ENCODE data around the gene SLC25A27.

The SLC25A27 gene

DNA sequence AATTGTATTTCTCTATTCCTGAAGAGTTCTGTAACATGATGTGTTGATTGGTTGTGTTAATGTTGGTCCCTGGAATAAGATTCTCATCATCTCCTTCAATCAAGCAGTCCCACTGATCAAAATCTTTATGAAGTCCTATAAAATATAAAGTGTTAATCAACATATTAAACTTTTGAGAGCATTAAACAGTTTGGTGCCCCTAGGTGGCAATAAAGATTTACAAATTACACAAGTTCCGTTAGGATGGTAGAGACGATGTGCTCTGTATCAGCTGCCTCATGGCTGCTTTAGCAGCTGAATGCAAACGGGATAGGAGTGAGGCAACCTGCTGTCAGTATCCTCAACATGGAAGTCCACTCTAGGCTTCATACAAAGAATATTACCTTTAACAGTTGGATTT lies 51.8 kb downstream of the SLC25A27 start:
- Histone ChIP-seq H3K9ac (ENCODE audit: low read depth in 1 of 2, low read length in 2 of 2) (no peak overlapping the region), H3K4me1 (ENCODE audit: control insufficient read depth in 1 of 2, insufficient read depth in 2 of 2, low read length in 2 of 2) (no peaks in the 10 kb centered on the region), H3K36me3 (ENCODE audit: control insufficient read depth in 1 of 2, insufficient read depth in 2 of 2, low read length in 2 of 2) (no peaks in the 10 kb centered on the region), H3K27ac (ENCODE audit: low read depth, low read length) (no peak overlapping the region), H3K27me3 (ENCODE audit: control insufficient read depth in 1 of 2, insufficient read depth in 2 of 2, low read length in 2 of 2) (peaks cover 0 to 3% of the 10 kb centered on the region in 2 donors), H3K9me3 (ENCODE audit: control insufficient read depth in 1 of 2, low read length in 2 of 2) (no peaks in the 10 kb centered on the region), H3K4me3 (ENCODE audit: low read depth in 1 of 2, low read length in 2 of 2) (no peak overlapping the region)

DNA sequence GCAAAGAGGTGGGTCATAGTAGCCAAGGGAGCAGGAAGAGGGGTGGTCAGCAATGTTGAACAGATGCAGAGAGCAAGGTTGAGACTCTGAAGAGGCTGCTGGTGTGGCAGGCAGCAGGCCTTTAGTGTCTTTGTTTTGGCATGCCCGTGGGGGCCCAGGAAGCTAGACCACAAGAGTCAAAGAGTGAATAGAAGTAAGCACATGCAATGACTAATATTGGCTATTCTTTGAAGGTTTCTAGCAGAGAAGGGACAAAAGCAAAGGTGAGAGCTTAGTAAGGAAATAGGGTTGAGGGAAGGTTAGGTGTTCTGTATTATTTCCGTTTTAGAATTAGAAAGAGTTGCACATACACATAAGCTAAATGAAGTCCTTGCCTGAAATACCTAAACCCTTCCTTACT lies 53.7 kb downstream of the SLC25A27 start:
- no peak overlapping the region for H3K4me3 ChIP-seq (ENCODE audit: low read depth in 1 of 2, low read length in 2 of 2)
- peaks cover 0 to 3% of the 10 kb centered on the region in 2 donors for H3K27me3 ChIP-seq (ENCODE audit: control insufficient read depth in 1 of 2, insufficient read depth in 2 of 2, low read length in 2 of 2)
- no peaks in the 10 kb centered on the region for H3K4me1 ChIP-seq (ENCODE audit: control insufficient read depth in 1 of 2, insufficient read depth in 2 of 2, low read length in 2 of 2)
- H3K9ac ChIP-seq (ENCODE audit: low read depth in 1 of 2, low read length in 2 of 2), result no peak overlapping the region
- H3K27ac ChIP-seq (ENCODE audit: low read depth, low read length), result no peak overlapping the region
- H3K36me3 ChIP-seq (ENCODE audit: control insufficient read depth in 1 of 2, insufficient read depth in 2 of 2, low read length in 2 of 2), result no peaks in the 10 kb centered on the region
- no peaks in the 10 kb centered on the region for H3K9me3 ChIP-seq (ENCODE audit: control insufficient read depth in 1 of 2, low read length in 2 of 2)

DNA sequence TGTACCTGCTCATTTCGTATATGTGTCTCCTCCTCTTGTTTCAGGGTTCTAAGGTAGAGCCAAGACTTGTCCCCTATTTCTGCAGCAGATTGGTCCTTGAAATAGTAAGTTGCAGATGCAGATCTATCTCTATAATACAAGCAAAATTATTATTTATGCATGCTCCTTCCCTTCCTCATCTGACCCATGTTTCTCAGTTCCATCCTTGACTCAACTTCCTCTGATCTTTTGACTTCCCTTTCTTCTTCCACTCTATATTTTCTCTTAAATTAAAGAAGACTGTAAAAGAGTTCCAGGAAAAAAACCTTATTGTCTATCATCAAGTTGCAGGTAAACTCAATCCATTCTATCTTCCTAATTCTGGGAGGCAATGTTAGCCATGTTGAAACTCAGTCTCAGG lies 58.7 kb downstream of the SLC25A27 start:
- Histone ChIP-seq H3K4me1 (ENCODE audit: control insufficient read depth in 1 of 2, insufficient read depth in 2 of 2, low read length in 2 of 2) (no peaks in the 10 kb centered on the region), H3K4me3 (ENCODE audit: low read depth in 1 of 2, low read length in 2 of 2) (no peak overlapping the region), H3K27me3 (ENCODE audit: control insufficient read depth in 1 of 2, insufficient read depth in 2 of 2, low read length in 2 of 2) (no peaks in the 10 kb centered on the region), H3K36me3 (ENCODE audit: control insufficient read depth in 1 of 2, insufficient read depth in 2 of 2, low read length in 2 of 2) (no peaks in the 10 kb centered on the region), H3K27ac (ENCODE audit: low read depth, low read length) (no peak overlapping the region), H3K9ac (ENCODE audit: low read depth in 1 of 2, low read length in 2 of 2) (no peak overlapping the region), H3K9me3 (ENCODE audit: control insufficient read depth in 1 of 2, low read length in 2 of 2) (no peaks in the 10 kb centered on the region)

DNA sequence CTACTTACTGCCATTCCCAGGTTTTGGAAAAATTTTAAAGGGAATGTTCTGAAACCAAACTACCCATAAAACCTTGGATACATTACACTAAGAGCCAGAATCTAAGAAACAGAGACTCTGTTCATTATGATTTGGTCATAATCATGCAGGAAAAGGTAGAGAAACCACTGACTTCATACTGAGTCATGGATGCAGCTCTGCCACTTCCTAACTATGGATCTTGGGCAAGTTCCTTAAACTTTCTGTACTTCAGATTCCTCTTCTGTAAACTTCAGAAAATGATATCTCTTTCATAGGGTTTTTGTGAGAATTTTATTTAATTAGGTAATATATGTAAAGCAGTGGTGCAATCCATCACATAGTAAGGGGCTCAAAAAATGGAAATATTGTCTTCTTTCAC lies 62.4 kb downstream of the SLC25A27 start:
- H3K9ac ChIP-seq (ENCODE audit: low read depth in 1 of 2, low read length in 2 of 2), result no peak overlapping the region

DNA sequence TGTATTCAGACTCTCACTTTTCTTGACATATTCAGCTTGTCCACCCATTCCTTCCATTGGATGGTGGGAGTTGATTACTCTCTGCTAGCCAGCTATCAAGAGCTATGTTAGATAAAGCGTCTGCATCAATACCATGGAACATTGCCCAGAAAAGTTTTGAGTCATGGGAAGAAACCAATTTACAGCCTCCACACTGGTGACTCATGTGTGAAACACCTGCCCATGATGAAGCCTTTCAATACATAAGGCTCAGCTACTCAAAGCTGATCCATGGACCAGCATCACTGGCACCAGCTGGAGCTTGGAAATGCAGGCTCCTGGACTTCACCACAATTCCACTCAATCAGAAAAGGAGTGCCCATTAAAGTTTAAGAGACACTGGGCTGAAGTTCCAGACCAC lies 66.3 kb downstream of the SLC25A27 start:
- Histone ChIP-seq H3K27ac (ENCODE audit: low read depth, low read length) (no peak overlapping the region), H3K36me3 (ENCODE audit: control insufficient read depth in 1 of 2, insufficient read depth in 2 of 2, low read length in 2 of 2) (no peaks in the 10 kb centered on the region), H3K27me3 (ENCODE audit: control insufficient read depth in 1 of 2, insufficient read depth in 2 of 2, low read length in 2 of 2) (no peaks in the 10 kb centered on the region), H3K4me3 (ENCODE audit: low read depth in 1 of 2, low read length in 2 of 2) (no peak overlapping the region), H3K9me3 (ENCODE audit: control insufficient read depth in 1 of 2, low read length in 2 of 2) (no peaks in the 10 kb centered on the region), H3K9ac (ENCODE audit: low read depth in 1 of 2, low read length in 2 of 2) (no peak overlapping the region), H3K4me1 (ENCODE audit: control insufficient read depth in 1 of 2, insufficient read depth in 2 of 2, low read length in 2 of 2) (no peaks in the 10 kb centered on the region)

More for the DNA sequence above, 62.4 kb downstream of the SLC25A27 start:
- H3K4me1 ChIP-seq (ENCODE audit: control insufficient read depth in 1 of 2, insufficient read depth in 2 of 2, low read length in 2 of 2), result no peaks in the 10 kb centered on the region
- no peaks in the 10 kb centered on the region for H3K9me3 ChIP-seq (ENCODE audit: control insufficient read depth in 1 of 2, low read length in 2 of 2)
- H3K36me3 ChIP-seq (ENCODE audit: control insufficient read depth in 1 of 2, insufficient read depth in 2 of 2, low read length in 2 of 2), result no peaks in the 10 kb centered on the region
- H3K27me3 ChIP-seq (ENCODE audit: control insufficient read depth in 1 of 2, insufficient read depth in 2 of 2, low read length in 2 of 2), result no peaks in the 10 kb centered on the region
- no peak overlapping the region for H3K27ac ChIP-seq (ENCODE audit: low read depth, low read length)
- no peak overlapping the region for H3K4me3 ChIP-seq (ENCODE audit: low read depth in 1 of 2, low read length in 2 of 2)

DNA sequence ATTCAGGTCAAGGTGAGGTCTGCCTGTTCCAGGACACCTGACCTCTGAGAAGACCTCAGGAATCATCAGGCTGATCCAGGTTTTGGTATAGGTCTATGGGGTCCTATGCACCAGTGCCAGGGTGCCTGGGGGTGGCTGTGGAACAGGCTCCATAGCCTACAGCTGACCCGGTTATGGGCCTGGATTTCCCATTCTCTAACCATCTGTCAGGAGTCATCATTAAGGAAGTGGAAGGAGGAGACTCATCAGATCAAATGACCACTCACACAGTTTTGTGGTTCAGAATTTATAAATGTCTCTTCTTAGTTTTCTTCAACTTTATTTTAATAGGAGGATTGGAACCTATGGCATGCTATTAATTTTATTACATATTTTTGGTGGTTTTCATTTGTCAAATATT lies 67.6 kb downstream of the SLC25A27 start:
- H3K36me3 ChIP-seq (ENCODE audit: control insufficient read depth in 1 of 2, insufficient read depth in 2 of 2, low read length in 2 of 2), result no peaks in the 10 kb centered on the region
- H3K27me3 ChIP-seq (ENCODE audit: control insufficient read depth in 1 of 2, insufficient read depth in 2 of 2, low read length in 2 of 2), result no peaks in the 10 kb centered on the region
- H3K9ac ChIP-seq (ENCODE audit: low read depth in 1 of 2, low read length in 2 of 2), result no peak overlapping the region

More for the DNA sequence above, 67.6 kb downstream of the SLC25A27 start:
- no peak overlapping the region for H3K27ac ChIP-seq (ENCODE audit: low read depth, low read length)
- no peak overlapping the region for H3K4me3 ChIP-seq (ENCODE audit: low read depth in 1 of 2, low read length in 2 of 2)
- no peaks in the 10 kb centered on the region for H3K9me3 ChIP-seq (ENCODE audit: control insufficient read depth in 1 of 2, low read length in 2 of 2)
- H3K4me1 ChIP-seq (ENCODE audit: control insufficient read depth in 1 of 2, insufficient read depth in 2 of 2, low read length in 2 of 2), result no peaks in the 10 kb centered on the region
